ENCODE measurements around the gene FITM2.

DNA sequence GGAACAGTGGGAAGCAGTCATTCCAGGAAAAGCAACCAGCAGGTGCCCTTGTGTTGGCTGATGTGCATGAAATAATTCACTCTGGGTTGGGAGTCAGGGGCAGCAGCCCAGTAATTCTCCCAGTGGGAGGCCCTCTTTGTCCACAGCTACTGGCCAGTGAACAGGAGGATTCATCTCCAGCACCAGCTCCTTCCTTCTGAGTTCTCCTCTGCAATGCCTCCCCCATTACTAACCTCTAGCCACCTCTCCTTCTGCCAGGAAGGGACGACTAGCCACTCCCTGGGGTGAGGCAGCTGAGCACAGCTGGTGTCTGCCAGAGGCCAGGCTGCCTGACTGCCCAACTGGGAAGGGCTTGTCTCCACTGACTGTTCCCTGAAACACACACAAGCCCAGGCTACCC is 13.3 kb upstream of the FITM2 start:
- TF ChIP-seq ZNF140 (tag by site-specific recombination; IDR thresholded peaks at IDR 0.05) (no peak), MYNN (tag by site-specific recombination; IDR thresholded peaks at IDR 0.05; ENCODE audit: borderline replicate concordance) (no peak), ZNF146 (tag by site-specific recombination; IDR thresholded peaks at IDR 0.05) (no peak), MZF1 (tag by site-specific recombination; IDR thresholded peaks at IDR 0.05; ENCODE audit: borderline replicate concordance) (no peak), ZNF211 (tag by site-specific recombination; IDR thresholded peaks at IDR 0.05; ENCODE audit: low read depth) (no peak), ZNF239 (tag by site-specific recombination; IDR thresholded peaks at IDR 0.05) (no peak), ZNF121 (tag by site-specific recombination; IDR thresholded peaks at IDR 0.05) (no peak), ZNF791 (tag by site-specific recombination; IDR thresholded peaks at IDR 0.05) (no peak), ZNF830 (tag by site-specific recombination; IDR thresholded peaks at IDR 0.05; ENCODE audit: low read depth) (no peak)
- TF ChIP-seq, protein P1, sequence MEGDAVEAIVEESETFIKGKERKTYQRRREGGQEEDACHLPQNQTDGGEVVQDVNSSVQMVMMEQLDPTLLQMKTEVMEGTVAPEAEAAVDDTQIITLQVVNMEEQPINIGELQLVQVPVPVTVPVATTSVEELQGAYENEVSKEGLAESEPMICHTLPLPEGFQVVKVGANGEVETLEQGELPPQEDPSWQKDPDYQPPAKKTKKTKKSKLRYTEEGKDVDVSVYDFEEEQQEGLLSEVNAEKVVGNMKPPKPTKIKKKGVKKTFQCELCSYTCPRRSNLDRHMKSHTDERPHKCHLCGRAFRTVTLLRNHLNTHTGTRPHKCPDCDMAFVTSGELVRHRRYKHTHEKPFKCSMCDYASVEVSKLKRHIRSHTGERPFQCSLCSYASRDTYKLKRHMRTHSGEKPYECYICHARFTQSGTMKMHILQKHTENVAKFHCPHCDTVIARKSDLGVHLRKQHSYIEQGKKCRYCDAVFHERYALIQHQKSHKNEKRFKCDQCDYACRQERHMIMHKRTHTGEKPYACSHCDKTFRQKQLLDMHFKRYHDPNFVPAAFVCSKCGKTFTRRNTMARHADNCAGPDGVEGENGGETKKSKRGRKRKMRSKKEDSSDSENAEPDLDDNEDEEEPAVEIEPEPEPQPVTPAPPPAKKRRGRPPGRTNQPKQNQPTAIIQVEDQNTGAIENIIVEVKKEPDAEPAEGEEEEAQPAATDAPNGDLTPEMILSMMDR (tag by site-specific recombination; IDR thresholded peaks at IDR 0.05) = no peak
- TF ChIP-seq, protein P2, sequence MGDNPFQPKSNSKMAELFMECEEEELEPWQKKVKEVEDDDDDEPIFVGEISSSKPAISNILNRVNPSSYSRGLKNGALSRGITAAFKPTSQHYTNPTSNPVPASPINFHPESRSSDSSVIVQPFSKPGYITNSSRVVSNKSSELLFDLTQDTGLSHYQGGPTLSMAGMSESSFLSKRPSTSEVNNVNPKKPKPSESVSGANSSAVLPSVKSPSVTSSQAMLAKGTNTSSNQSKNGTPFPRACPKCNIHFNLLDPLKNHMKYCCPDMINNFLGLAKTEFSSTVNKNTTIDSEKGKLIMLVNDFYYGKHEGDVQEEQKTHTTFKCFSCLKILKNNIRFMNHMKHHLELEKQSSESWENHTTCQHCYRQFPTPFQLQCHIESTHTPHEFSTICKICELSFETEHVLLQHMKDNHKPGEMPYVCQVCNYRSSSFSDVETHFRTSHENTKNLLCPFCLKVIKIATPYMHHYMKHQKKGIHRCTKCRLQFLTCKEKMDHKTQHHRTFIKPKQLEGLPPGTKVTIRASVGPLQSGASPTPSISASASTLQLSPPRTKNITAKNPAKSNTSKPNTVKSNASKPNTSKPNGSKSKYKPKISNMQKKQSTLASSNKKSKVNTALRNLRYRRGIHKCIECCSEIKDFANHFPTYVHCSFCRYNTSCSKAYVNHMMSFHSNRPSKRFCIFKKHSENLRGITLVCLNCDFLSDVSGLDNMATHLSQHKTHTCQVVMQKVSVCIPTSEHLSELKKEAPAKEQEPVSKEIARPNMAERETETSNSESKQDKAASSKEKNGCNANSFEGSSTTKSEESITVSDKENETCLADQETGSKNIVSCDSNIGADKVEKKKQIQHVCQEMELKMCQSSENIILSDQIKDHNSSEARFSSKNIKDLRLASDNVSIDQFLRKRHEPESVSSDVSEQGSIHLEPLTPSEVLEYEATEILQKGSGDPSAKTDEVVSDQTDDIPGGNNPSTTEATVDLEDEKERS (tag by site-specific recombination; IDR thresholded peaks at IDR 0.05) = no peak
- TF ChIP-seq, protein P3, sequence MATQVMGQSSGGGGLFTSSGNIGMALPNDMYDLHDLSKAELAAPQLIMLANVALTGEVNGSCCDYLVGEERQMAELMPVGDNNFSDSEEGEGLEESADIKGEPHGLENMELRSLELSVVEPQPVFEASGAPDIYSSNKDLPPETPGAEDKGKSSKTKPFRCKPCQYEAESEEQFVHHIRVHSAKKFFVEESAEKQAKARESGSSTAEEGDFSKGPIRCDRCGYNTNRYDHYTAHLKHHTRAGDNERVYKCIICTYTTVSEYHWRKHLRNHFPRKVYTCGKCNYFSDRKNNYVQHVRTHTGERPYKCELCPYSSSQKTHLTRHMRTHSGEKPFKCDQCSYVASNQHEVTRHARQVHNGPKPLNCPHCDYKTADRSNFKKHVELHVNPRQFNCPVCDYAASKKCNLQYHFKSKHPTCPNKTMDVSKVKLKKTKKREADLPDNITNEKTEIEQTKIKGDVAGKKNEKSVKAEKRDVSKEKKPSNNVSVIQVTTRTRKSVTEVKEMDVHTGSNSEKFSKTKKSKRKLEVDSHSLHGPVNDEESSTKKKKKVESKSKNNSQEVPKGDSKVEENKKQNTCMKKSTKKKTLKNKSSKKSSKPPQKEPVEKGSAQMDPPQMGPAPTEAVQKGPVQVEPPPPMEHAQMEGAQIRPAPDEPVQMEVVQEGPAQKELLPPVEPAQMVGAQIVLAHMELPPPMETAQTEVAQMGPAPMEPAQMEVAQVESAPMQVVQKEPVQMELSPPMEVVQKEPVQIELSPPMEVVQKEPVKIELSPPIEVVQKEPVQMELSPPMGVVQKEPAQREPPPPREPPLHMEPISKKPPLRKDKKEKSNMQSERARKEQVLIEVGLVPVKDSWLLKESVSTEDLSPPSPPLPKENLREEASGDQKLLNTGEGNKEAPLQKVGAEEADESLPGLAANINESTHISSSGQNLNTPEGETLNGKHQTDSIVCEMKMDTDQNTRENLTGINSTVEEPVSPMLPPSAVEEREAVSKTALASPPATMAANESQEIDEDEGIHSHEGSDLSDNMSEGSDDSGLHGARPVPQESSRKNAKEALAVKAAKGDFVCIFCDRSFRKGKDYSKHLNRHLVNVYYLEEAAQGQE (tag by site-specific recombination; IDR thresholded peaks at IDR 0.05) = no peak
- TF ChIP-seq, protein P4, sequence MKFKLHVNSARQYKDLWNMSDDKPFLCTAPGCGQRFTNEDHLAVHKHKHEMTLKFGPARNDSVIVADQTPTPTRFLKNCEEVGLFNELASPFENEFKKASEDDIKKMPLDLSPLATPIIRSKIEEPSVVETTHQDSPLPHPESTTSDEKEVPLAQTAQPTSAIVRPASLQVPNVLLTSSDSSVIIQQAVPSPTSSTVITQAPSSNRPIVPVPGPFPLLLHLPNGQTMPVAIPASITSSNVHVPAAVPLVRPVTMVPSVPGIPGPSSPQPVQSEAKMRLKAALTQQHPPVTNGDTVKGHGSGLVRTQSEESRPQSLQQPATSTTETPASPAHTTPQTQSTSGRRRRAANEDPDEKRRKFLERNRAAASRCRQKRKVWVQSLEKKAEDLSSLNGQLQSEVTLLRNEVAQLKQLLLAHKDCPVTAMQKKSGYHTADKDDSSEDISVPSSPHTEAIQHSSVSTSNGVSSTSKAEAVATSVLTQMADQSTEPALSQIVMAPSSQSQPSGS (tag by site-specific recombination; IDR thresholded peaks at IDR 0.05; ENCODE audit: low read depth) = no peak
- TF ChIP-seq, protein P5, sequence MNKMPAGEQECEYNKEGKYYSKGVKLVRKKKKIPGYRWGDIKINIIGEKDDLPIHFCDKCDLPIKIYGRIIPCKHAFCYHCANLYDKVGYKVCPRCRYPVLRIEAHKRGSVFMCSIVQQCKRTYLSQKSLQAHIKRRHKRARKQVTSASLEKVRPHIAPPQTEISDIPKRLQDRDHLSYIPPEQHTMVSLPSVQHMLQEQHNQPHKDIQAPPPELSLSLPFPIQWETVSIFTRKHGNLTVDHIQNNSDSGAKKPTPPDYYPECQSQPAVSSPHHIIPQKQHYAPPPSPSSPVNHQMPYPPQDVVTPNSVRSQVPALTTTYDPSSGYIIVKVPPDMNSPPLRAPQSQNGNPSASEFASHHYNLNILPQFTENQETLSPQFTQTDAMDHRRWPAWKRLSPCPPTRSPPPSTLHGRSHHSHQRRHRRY (tag by site-specific recombination; IDR thresholded peaks at IDR 0.05) = no peak
